Measurements from ENCODE around the gene HOXD13. TPM values are rescaled to one million over a fixed set of nuclear protein-coding genes. Genes with fewer than 3 reads are reported as not detected.

HOXD13 gene
- total RNA-seq, 1 donor, result not detected

- DNase-seq (ENCODE audit: low read depth in 2 of 3, low spot score in 2 of 3), result no peak
Measured at GRCh38 chr2:176093145-176093897, 800 bp downstream of the HOXD13 start.

- DNase-seq (ENCODE audit: low read depth in 2 of 3, low spot score in 2 of 3), result no peak
Measured at GRCh38 chr2:176093898-176094249, 1.4 kb downstream of the HOXD13 start.

GRCh38 chr2:176094349-176094748 is 1.8 kb downstream of the HOXD13 start:
- no peak for DNase-seq (ENCODE audit: low read depth in 2 of 3, low spot score in 2 of 3)

GRCh38 chr2:176095421-176095820 is 2.9 kb downstream of the HOXD13 start:
- no peak for DNase-seq (ENCODE audit: low read depth in 2 of 3, low spot score in 2 of 3)

- DNase-seq (ENCODE audit: low read depth in 2 of 3, low spot score in 2 of 3), result peak in 1 of 3 donors; percentile 56
Measured at GRCh38 chr2:176096243-176096985, 3.9 kb downstream of the HOXD13 start.

- peak in 2 of 3 donors; percentile 80 for DNase-seq (ENCODE audit: low read depth in 2 of 3, low spot score in 2 of 3)
Measured at GRCh38 chr2:176096986-176097819, 4.7 kb downstream of the HOXD13 start.

- no peak for DNase-seq (ENCODE audit: low read depth in 2 of 3, low spot score in 2 of 3)
Measured at GRCh38 chr2:176097820-176098365, 5.4 kb downstream of the HOXD13 start.

- DNase-seq (ENCODE audit: low read depth in 2 of 3, low spot score in 2 of 3), result no peak
Measured at GRCh38 chr2:176098366-176099158, 6.0 kb downstream of the HOXD13 start.

GRCh38 chr2:176099159-176099727 is 6.7 kb downstream of the HOXD13 start:
- DNase-seq (ENCODE audit: low read depth in 2 of 3, low spot score in 2 of 3), result no peak

GRCh38 chr2:176099728-176100546 is 7.4 kb downstream of the HOXD13 start, which contains the start of gene HOXD12:
Gene HOXD12, plus strand, starts transcription at chr2:176099795. Its CDS starts 7 bp downstream, at chr2:176099802.
- DNase-seq (ENCODE audit: low read depth in 2 of 3, low spot score in 2 of 3), result no peak

- DNase-seq (ENCODE audit: low read depth in 2 of 3, low spot score in 2 of 3), result no peak
Measured at GRCh38 chr2:176100547-176101140, 8.1 kb downstream of the HOXD13 start.

GRCh38 chr2:176101216-176101830 is 8.8 kb downstream of the HOXD13 start:
- no peak for DNase-seq (ENCODE audit: low read depth in 2 of 3, low spot score in 2 of 3)

- DNase-seq (ENCODE audit: low read depth in 2 of 3, low spot score in 2 of 3), result no peak
Measured at GRCh38 chr2:176101842-176102241, 9.3 kb downstream of the HOXD13 start.

- no peak for DNase-seq (ENCODE audit: low read depth in 2 of 3, low spot score in 2 of 3)
Measured at GRCh38 chr2:176102309-176102866, 9.9 kb downstream of the HOXD13 start.

GRCh38 chr2:176103194-176103593 is 10.7 kb downstream of the HOXD13 start:
- no peak for DNase-seq (ENCODE audit: low read depth in 2 of 3, low spot score in 2 of 3)

- DNase-seq (ENCODE audit: low read depth in 2 of 3, low spot score in 2 of 3), result no peak
Measured at GRCh38 chr2:176103742-176104315, 11.3 kb downstream of the HOXD13 start.

- no peak for DNase-seq (ENCODE audit: low read depth in 2 of 3, low spot score in 2 of 3)
Measured at GRCh38 chr2:176104316-176105077, 12.0 kb downstream of the HOXD13 start.
